ENCODE results near the gene LYZL6.

Gene LYZL6

DNA sequence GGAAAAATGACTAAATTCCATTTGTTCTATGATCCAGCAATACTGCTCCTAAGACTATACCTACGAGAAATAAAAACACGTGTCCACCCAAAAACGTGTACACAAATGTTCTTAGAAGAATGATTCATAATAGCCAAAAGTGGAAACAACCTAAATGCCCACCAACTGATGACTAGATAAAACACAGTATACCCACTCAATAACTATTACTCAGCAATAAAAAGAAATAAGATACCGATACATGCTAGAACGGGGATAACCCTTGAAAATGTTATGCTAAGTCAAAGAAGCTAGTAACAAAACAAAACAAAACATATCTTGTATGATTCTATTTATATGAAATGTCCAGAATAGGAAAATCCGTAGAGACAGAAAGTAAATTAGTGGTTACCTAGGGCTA, 20.1 kb upstream of the LYZL6 start:
- Mint-ChIP-seq H3K9me3 (no peaks in the 10 kb centered on the region), H3K27ac (no peak overlapping the region), H3K4me1 (no peaks in the 10 kb centered on the region), H3K27me3 (ENCODE audit: low read depth, poor library complexity) (peaks cover 16% of the 10 kb centered on the region), H3K36me3 (ENCODE audit: low read depth) (no peaks in the 10 kb centered on the region), H3K4me3 (no peak overlapping the region)
- TF ChIP-seq CTCF (IDR thresholded peaks at IDR 0.05) = no peak
- DNase-seq = no peak

DNA sequence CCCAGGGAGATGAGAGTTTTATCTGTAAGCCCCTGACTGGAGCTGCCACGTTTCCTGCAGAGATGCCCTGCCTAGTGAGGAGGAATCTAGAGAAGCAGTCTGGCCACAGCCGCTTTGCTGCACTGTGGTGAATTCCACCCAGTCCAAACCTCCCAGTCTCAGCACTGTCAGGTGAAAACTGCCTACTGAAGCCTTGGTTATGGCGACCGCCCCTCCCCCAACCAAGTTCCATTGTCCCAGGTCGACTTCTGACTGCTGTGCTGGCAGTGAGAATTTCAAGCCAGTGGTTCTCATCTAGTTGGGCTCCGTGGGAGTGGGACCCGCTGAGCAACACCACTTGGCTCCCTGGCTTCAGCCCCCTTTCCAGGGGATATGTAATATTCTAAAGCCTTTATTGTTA, 10.2 kb upstream of the LYZL6 start:
- Mint-ChIP-seq H3K4me3 (no peak overlapping the region), H3K4me1 (peaks cover 20% of the 10 kb centered on the region), H3K36me3 (ENCODE audit: low read depth) (no peaks in the 10 kb centered on the region), H3K27ac (no peak overlapping the region), H3K27me3 (ENCODE audit: low read depth, poor library complexity) (peaks cover 7% of the 10 kb centered on the region), H3K9me3 (no peaks in the 10 kb centered on the region)
- TF ChIP-seq CTCF (IDR thresholded peaks at IDR 0.05) = no peak
- no peak for DNase-seq

DNA sequence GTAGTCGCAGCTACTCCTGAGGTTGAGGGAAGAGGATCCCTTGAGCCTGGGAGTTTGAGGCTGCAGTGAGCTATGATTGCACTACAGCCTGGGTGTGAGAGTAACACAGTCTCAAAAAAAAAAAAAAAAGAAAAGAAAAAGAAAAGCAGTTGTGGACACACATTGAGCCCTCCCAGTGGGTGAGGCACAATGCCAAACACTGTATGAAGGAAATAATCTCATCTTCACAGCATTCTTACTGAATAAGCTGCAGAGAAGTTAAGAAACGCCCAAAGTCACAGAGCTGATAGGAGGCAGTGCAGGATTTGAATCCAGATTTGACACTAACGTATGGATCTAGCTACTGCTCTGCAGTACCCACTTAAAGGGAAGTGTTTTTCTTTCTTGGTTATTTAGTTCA, 5.9 kb upstream of the LYZL6 start:
- no peak for DNase-seq
- H3K9me3 Mint-ChIP-seq = no peaks in the 10 kb centered on the region
- H3K4me3 Mint-ChIP-seq = no peak overlapping the region
- no peak overlapping the region for H3K27ac Mint-ChIP-seq
- H3K27me3 Mint-ChIP-seq (ENCODE audit: low read depth, poor library complexity) = no peaks in the 10 kb centered on the region
- no peak for TF ChIP-seq CTCF (IDR thresholded peaks at IDR 0.05)
- H3K4me1 Mint-ChIP-seq = peaks cover 24% of the 10 kb centered on the region
- H3K36me3 Mint-ChIP-seq (ENCODE audit: low read depth) = no peaks in the 10 kb centered on the region

DNA sequence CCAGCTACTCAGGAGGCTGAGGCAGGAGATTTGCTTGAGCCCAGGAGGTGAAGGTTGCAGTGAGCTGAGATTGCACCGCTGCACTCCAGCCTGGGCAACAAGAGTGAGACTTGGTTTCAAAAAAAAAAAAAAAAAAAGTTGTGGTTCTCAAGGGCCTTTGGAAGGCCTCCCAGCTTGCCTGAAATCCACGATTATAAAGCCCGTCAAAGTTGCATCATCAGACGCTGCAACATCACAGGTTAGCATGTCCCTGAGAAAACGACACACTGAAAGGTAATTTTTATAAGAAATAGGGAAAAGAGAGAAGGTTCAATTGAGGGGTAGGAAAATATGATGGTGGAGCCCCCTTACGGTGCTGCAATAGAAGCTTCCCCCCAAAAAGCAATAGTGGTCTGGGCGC, 4.6 kb upstream of the LYZL6 start:
- TF ChIP-seq CTCF (IDR thresholded peaks at IDR 0.05) = no peak

DNA sequence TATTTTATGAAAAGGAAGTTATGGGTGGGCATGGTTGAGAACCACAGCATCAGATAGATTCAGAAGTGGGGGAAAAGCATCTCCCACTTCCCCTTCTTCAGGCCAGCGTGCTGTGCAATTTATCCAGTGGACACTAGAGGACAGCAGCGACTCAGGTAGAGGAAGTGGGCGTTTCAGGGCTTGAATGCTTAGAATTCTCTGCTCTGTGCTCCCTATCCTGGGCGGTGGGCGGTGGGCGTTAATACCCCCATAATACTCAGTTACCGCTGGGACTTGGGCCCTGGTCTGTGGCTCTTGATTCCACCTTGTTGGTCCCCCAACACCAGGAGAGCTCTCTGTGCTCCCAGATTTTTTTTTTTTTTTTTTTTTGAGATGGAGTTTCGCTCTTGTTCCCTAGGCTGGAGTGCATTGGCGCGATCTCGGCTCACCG, 3.7 kb upstream of the LYZL6 start:
- Mint-ChIP-seq H3K4me3 (no peak overlapping the region), H3K27ac (no peak overlapping the region), H3K4me1 (peaks cover 22% of the 10 kb centered on the region), H3K9me3 (no peaks in the 10 kb centered on the region), H3K27me3 (ENCODE audit: low read depth, poor library complexity) (no peaks in the 10 kb centered on the region), H3K36me3 (ENCODE audit: low read depth) (no peaks in the 10 kb centered on the region)
- peak; percentile 89 for TF ChIP-seq CTCF (IDR thresholded peaks at IDR 0.05)
- DNase-seq = peak; percentile 66

More for the DNA sequence above, 4.6 kb upstream of the LYZL6 start:
- Mint-ChIP-seq H3K4me3 (no peak overlapping the region), H3K4me1 (peaks cover 21% of the 10 kb centered on the region), H3K27ac (no peak overlapping the region), H3K36me3 (ENCODE audit: low read depth) (no peaks in the 10 kb centered on the region), H3K9me3 (no peaks in the 10 kb centered on the region), H3K27me3 (ENCODE audit: low read depth, poor library complexity) (no peaks in the 10 kb centered on the region)
- DNase-seq = no peak

DNA sequence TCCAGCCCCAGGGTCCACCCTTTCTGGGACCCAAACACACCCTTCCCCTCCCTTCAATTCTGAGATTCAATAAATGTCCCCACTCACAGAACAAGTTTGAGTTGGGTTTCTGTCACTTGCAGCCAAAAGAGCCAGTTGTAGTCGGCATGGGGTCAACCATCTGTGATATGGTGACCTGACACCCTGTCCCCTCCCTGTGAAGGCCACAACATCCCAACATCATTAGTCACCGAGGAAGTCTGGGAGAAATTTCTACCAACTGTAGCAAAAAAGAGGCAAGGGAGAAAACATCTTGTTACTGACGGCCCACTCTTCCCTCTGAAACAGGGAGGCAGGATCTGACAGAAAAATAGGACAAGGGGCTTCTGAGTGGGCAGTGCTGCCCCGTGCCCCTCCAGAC, 638 bp upstream of the LYZL6 start:
- TF ChIP-seq CTCF (IDR thresholded peaks at IDR 0.05) = no peak
- DNase-seq = no peak
- Mint-ChIP-seq H3K36me3 (ENCODE audit: low read depth) (no peaks in the 10 kb centered on the region), H3K4me1 (peaks cover 22% of the 10 kb centered on the region), H3K27me3 (ENCODE audit: low read depth, poor library complexity) (no peaks in the 10 kb centered on the region), H3K4me3 (no peak overlapping the region), H3K9me3 (no peaks in the 10 kb centered on the region), H3K27ac (no peak overlapping the region)
